Right kidney (tissue), 1 donor: Measurements from ENCODE around the gene ARMC9.
"Not testable (repeated sequence)": the region's sequence is repeated elsewhere in the genome, so short reads cannot be mapped to it uniquely, and the experiment has no call there.

ENCODE experiments used
- DNase-seq: peaks from one replicate; pipeline ENCODE4 v3.0.0-alpha.2; 2016

Gene ARMC9

DNA sequence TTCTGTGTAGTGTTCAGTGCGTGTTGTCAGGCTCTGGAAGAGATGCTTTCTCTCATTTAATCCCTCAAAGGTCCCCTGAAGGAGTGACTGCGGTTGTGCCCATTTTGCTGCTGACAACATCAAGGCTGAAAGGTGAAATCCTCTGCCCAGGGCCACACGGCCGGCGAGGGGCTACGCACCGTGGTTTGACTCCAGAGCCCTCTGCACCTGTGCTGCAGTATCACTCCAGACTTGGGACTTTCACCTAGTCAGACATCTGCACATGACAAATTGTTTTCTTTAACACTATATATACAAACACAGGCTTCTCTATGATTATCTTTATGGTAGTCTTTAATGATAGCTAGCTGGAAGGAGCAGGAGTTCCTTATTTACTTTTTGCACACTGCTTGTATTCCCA is 90.2 kb downstream of the ARMC9 start:
- no peak for DNase-seq

DNA sequence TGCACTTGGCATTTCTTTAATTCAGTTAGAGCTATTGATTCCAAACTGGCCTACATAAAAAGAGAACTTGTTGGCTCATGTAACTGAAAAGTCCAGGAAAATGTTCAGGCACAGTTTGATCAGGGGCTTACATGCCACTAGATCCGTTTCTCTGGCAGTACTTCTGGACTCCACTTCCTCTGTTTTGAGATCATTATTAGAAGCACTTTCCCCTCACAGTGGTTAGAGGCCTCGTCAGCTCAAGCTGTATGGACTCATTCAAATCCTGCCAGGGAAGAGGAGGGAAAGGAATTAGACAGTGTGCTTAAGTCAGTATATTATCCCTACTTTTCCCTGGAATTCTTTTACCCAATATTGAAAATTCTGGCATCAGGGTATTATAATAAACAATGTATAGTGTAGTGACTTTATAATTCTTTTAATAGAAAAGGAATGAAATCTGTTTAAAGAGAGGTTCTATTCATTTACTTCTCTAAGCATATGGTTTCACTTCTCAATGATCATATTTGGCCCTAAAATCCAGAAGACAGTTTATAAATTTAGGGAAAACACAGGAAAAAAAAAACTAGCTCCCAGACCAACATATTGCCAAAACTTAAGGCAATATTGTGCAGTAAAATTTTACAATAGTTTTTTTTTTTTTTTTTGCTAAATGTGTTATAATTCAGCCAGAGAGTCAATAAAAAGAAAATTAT is 92.0 kb downstream of the ARMC9 start:
- no peak for DNase-seq

DNA sequence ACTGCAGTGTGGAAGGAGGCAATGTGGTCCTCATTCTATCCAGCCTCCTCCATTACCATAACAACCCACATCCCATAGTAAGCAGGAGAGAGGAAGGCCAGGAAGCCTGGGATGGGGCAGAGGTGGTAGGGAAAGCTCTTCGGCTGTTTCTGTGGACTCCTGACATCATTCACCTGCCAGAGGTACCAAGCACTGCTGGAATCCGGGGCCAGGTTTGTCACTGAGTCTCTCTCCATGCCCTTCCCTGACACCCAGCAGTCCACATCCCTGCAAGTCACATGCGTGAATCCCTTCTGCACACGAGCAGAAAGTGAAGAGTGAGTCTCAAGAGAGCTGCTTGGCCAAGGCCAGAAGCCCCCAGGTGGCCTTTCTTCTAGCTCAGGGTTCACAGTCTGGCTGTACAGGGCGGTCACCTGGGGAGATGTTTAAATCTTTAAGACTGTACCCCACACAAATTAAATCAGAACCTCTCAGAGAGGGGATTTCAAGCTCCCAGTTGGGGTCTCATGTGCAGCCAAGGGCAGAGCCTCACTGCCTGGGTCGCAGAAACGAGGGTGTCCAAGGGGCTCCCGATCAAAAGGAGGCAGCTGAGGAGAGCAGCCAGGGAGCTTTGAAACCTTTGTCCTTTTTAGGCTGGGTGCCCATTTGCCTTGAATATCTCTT is 94.2 kb downstream of the ARMC9 start:
- DNase-seq = no peak

DNA sequence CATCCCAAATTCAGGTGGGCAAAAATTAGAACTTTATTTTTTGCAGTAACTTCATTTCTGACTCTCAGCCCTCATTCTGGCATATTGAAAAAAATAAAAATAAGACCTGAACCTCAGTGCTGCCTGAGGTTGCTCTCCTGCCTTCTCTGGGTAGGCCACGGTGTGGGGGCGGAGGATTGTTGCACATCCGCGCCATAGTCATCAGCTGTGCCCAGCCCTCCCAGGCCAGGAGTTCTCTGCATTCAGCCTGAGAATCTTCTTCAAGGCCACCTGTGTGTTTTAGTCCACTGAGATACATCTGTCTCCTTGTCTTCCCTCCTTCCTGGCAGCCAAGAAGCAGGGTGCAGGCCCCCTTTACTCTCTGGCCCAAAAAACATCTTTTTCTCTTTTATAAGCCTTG is 94.7 kb downstream of the ARMC9 start:
- DNase-seq = no peak

DNA sequence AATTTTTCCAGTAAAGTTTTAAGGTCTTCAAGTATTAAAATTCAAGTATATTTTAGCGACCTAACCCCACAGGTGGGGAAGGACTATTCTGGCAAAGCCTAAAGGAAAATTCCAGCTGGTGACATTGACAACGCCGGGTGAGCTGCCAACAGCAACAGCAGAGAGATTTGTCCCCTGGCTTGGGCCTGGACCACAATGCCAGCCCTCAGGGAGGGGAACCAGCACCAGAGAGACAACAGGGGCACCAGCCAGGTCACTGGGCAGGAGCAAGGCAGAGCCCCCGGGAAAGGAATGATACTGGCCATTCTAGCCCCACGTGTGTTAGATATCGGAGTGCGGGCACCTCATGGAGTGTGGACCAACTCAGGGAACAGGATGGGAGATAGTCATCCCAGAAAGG is 95.7 kb downstream of the ARMC9 start:
- DNase-seq = no peak

DNA sequence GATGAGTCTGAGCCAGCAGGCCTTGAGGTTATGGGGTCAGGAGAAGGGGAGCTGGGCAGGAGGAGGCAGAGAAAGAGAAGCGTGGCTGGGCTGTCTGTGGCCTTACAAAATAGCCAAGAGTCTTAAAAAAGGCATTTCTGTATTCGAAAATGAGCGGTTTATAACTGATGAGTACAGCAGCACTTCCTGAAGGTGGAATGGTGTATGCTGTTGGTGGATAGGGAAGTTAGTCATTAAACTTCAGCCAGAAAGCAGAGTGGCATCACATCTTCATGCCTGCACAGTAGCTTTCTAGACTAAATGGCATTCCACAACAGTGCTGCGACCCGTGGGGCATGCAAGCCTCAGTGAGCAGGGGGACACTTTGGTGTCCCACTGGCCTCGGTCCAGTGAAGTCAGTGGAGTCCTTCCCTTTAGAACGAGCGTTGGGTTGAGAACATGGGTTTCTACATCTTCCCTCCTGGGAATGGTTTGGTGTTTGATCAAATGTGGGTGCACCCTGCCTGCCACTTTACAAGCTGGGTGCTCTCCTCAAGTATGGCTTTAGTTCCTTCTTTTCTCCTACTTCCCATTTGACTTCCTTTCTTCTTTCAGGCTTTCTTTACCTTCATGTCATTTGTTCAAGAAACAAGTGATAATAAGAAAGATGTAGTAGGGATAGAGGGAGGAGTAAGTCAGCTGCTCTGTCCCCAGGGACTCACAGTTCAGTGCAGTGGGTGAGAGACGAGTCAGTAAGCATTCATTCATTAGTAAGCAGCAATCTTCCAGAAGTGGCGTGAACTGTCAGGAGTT is 96.3 kb downstream of the ARMC9 start:
- DNase-seq = no peak

DNA sequence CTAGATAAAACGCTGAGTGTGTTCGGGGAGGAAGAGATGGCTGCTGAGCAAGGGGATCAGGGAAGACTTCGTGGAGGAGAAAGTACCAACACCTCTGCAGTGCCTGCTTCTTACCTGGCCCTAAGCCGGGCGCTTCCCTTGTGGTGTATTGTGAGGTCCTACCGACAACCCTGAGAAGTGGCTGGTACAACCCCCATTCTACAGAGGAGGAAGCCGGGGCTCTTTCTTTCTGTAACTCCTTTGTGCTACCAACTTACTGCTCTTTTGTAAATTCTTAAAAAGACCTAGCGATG is 96.9 kb downstream of the ARMC9 start:
- no peak for DNase-seq

DNA sequence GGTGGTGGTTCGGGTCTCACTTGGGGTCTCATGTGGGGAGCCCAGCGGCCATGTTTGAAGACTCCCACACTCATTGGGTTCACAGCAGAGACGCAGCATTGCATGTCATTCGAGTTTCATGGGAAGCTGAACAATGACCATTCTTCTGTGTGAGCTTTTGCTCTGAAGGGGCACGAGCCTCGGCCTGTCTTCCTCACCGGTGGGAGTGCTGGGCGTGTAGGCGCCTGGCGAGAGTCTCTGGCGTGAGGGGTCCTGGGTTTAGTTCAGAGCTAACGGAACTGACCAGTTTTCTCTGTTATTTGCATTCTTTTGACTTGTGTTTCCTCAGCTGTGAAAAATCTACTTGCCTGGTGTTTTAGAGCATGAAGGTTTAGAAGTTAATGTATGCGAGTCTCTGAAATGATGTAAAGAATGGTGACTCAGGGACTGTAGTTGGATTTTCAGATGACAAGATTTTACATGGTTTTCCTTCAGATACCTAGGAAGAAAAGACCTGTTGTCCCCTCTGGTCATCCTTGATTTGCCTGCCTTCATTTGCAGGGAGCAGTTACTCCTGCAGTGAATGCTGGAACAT is 98.1 kb downstream of the ARMC9 start:
- no peak for DNase-seq

DNA sequence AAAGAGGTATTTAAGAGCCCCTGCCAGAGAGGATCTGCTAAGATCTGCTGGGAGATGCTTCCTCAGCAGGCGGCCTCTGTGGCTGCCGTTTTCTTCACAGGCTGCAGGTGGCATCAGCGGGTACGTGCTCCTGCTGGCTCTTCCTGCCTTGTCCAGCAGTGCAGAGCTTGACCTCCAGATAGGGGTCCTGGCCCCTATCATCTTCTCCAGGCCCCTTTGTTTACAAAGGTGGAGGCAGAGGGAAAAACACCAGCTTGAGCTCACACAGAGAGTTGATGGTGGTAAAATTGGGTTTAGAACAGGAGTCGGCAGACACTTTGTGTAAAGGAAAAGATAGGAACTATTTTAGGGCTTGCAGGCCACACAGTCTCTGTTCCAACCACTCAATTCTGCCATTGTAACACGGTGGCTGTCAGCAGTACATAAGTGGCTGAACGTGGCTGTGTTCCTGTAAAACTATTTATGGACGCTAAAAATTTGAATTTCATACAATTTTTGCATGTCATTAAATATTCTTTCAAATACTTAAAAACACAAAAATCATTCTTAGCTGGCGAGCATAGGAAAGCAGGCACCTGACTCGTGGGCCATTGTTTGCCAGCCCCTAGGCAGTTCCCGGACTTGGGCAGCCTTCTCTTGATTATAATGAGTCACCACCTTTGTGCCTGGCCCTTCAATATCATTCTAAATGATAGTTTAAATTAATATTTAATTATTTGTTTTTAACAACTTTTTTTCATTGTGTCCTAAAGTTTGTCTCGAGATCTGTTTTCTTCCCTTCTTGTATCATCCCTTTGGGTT is 98.9 kb downstream of the ARMC9 start:
- peak; percentile 40 for DNase-seq

DNA sequence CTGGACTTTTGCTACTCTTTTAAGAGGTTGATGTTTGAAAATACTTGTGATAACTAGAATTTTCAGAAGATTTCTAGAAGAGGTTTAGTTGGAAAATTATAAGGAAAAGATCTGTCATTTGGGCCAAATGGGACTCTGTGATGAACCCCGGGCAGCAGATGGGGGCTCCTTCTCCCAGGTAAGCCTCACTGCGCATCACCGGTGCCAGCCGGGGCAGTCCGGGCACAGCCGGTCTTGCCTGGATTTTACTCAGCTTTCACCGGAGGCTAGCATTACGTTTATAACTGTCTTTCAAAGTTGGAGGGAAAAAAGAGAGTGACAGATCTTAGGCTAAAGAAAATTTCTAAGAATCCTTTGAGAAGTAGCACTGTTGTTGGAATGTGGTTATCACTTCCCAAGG is 99.7 kb downstream of the ARMC9 start:
- DNase-seq = no peak

DNA sequence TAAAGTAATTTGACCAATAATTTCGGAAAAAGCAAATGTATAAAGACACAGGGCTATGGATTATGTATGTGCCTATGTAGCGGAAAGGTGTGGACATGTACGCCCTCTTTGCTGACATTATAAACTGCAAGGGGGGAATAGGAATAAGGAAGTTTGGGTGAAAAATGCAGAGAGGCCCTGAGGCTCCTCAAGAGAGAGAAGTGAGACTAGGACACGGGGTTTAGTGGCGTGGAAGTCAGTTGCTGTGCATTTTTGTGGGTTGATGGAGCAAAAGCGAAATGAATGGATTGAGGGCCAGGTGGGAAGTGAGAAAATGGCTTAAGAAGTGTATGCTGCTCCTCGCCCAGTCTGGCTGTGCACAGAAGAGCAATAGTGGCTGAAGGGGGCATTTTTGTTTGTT is 100.8 kb downstream of the ARMC9 start:
- DNase-seq = no peak

DNA sequence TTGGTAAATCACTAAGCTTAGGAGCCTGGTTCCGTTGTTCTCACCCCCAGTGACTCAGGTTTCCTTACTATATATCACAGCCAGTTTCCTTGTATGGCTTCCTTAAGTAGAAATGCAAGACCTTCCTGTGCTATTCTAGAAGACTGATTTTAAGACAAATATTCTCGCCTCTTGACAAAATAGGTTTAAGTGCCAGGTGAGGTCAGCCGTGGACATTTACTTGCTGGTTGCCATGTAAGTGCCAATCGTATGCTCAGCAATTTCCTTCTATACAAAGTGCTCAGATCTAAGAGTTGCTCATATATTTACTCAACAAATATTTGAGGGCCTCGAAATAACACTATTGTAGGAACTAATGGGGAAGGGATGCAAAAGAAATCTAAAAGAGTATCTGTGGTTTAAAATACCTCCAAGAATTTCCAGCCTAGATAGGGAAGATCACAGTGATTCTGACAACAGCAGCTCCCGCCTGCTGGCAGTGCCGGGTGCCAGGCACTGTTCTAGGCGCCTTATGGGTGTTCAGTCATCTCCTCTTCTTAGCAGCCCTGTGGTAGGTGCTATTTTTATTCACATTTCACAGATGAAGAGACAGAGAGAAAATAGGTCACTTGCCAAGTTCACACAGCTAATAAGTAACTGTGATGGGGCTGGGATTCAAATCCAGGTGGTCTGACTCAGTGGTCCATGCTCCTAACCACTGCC is 101.7 kb downstream of the ARMC9 start:
- no peak for DNase-seq

DNA sequence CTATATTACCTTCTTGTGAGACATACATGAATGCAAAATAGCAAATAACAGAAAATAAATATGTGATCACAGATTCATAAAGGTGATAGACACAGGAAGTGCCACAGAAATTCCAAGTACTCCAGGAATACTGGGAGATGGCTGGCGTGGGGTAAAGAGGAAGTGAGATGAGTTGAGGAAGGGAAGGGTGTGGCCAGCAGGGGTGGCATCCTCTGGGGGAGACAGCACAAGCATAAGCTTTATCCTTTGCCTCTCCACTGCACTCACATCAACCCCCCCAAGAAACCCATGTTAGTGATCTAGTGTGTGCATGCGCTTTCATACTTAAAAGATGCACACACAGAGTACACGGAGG is 102.3 kb downstream of the ARMC9 start:
- no peak for DNase-seq

DNA sequence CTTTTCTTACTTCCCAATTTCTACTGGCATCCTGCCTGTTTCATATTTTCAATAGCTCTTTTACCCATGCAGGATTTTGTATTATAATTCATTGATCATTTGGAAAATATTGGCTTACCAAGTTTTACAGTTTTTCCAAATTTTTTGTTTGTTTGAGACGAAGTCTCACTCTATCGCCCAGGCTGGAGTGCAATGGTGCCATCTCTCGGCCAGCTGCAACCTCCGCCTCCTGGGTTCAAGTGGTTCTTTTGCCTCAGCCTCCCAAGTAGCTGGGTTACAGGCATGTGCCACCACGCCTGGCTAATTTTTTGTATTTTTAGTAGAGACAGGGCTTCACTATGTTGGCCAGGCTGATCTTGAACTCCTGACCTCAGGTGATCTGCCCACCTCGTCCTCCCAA is 105.8 kb downstream of the ARMC9 start:
- DNase-seq = not testable (repeated sequence)

DNA sequence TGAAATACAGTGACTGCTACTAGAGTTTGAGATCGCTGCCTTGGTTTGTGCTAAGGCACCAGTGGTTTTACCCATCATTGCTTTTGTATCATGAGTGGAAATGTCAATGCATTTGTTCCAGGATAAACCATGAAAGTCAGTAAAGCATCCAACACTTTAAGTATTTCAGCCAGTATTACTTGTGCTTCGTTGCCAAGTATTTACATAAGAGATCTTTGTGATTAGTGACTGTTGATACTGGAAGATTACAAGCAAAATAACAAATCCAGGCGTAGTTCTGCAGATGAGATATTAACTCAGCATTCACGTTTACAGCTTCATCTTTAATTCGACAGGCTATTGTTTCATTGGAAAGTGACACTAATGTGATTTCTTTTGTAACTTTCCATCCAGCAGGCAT is 106.8 kb downstream of the ARMC9 start:
- DNase-seq = no peak

DNA sequence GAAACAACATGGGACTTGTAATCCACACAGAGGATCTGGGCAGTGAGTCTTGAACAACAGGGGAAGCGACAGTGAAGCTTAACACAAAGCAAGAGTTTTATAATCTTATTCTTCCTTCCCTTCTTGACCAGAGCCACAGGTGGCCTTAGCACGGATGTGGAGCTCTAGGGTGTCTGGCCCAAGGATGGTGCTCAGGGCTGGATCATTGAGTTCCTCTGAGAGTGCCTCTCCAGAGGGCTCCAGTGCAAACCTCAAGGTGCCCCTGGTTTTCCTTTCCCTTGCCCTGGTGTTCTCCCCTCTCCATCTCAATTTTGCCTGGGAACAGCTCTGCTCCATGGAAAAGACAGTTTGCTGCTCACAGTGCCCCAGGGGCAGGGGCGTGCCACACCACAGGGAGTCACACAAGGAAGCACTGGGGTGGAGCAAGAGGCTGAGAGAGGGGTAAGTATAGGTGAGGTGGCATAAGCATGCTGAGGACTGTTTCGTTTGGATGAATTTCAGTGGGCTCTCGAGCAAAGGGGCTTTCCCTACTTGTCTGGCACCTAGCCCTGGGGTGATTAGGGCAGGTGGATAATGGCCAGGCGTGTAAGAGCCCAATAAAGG is 108.5 kb downstream of the ARMC9 start:
- DNase-seq = no peak

DNA sequence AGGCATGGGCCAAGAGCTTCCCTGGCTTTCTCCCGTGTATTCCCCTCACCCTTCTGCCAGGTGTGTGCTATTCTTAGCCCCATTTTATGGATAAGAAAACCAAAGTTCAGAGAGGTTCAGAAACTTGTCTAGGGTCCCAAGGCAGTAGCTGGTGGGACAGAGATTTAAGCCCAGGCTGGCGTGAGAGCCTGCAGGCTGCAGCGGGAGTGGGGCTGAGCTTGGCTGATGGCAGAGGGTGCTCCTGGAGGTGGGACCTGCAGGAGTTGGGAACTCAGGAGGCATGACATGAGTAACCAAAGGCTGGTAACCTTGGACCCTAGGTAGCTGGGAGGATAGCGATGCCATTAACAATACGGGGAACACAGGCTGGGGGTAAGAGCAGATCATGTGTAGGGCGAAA is 109.8 kb downstream of the ARMC9 start:
- DNase-seq = no peak

DNA sequence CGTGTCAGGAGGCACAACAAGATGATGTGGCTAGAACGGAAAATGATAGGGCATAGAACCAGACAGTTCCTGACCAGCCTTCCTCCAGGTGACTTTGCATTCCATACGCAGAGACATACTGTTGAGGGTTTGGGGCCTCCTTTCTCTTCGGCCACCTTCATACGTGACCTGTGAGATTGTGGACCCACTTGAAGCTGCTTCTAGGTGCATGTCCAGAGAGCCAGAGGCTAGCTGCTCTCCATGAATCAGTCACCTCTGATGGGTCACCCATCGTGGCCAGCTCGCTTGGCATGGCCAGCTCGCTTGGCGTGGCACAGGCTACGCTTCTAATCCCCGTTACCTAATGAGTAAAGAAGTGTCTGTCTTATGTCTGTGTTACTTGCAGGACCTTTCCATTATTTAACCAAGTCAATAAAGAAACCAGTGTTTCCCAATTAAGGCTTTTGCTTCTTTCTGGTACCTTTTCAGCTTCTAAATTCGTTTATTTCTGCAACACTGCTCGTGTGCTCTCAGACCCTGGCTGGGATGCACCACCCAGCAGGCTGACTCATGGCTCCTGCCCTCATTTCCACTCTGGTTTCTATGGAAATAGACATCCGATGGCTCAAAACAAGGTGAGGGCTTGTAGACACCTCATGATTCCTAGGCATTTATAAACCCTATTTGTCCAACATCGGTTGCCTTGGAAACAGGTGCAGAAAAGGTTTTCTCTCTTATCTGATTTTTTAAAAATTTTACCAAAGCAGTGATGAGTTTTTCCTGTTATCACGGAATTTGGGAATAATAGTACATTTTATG is 110.4 kb downstream of the ARMC9 start:
- DNase-seq = no peak

DNA sequence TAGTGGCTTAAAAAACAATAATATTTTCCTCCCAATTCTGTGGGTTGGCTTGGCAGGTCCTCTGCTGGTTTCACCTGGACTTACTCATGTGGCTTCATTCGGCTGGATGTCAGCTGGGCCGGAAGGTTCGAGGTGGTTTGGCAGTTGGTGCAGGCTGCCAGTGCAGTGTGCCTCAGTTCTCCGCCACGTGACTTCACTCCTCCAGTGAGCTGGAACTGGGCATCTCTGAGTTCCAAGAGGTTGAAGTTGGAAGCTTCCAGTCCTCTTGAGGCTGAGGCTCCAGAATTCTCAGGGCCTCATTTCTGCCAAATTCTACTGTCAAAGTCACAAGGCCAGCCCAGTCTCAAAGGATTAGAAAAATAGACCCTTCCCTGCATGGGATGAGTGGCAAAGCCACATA is 113.6 kb downstream of the ARMC9 start:
- DNase-seq = no peak

DNA sequence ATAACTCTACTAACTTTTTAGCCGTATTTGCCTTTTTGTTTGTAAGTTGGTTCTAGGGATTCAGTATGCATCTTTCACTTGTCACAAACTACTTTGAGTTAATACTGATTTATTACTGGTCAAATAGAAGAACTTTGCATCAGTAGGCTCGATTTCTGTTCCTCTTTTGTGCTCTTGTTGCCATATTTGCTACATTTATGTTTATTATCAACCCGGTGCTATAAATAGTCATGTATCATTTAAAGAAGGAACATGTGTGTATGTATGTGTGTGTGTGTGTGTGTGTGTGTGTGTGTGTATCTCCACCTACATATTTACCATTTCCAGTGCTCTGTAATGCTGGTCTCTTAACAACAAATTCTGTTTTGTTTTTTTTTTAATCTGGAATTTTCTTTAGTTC is 117.5 kb downstream of the ARMC9 start:
- DNase-seq = no peak

DNA sequence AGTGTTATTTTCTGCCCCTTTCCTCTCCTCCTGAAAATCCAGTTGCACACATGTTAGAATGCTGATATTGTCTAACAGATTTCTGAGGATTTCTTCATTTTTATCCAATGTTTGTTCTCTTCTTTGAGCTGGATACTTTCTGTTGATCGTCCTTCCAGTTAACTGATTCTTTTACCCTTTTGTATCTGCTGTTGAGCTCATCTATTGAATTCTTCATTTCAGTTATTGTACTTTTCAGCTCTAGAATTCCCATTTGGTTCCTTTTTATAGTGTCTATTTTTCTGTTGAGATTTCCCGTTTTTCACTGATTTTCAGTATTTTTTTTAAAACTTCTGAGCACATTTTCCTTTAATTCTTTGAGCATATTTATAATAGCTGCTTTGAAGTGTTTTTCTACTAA is 119.1 kb downstream of the ARMC9 start:
- DNase-seq = no peak
